Endothelial cell of umbilical vein (primary cell): Measurements from ENCODE around the gene MYRIP.

Experiments
- GATA2 ChIP-seq: IDR thresholded peaks from 2 replicates; pipeline ENCODE4 v1.7.0; 2011; ENCODE audit warnings: low read depth, mild to moderate bottlenecking, moderate library complexity, mixed read lengths, low read length; ENCODE audit not compliant: insufficient read length, insufficient read depth
- MYC ChIP-seq: IDR thresholded peaks from one replicate; pipeline ENCODE4 v1.6.1; 2011; ENCODE audit warnings: mild to moderate bottlenecking, low read depth, low read length
- POLR2AphosphoS5 ChIP-seq: IDR thresholded peaks from 2 replicates; pipeline ENCODE4 v1.6.1; 2012; ENCODE audit warnings: low read depth, mild to moderate bottlenecking, control low read depth, low read length, moderate library complexity; ENCODE audit not compliant: insufficient read depth
- TF ChIP-seq, protein P1 (sequence below), 2 donors: IDR thresholded peaks; 1 replicate in 1 of 2; 2 replicates in 1 of 2; pipeline ENCODE4 v1.5.1; 2011; ENCODE audit warnings: low read length in 2 of 2, mild to moderate bottlenecking in 2 of 2, moderate library complexity in 2 of 2, control low read depth in 1 of 2, inconsistent platforms in 1 of 2, low read depth in 1 of 2; ENCODE audit not compliant: insufficient read depth in 1 of 2; ENCODE audit errors: extremely low read depth in 1 of 2
- TF ChIP-seq, protein P2 (sequence below): IDR thresholded peaks from 2 replicates; pipeline ENCODE4 v1.6.1; 2011; ENCODE audit not compliant: insufficient read depth, insufficient read length

DNA sequence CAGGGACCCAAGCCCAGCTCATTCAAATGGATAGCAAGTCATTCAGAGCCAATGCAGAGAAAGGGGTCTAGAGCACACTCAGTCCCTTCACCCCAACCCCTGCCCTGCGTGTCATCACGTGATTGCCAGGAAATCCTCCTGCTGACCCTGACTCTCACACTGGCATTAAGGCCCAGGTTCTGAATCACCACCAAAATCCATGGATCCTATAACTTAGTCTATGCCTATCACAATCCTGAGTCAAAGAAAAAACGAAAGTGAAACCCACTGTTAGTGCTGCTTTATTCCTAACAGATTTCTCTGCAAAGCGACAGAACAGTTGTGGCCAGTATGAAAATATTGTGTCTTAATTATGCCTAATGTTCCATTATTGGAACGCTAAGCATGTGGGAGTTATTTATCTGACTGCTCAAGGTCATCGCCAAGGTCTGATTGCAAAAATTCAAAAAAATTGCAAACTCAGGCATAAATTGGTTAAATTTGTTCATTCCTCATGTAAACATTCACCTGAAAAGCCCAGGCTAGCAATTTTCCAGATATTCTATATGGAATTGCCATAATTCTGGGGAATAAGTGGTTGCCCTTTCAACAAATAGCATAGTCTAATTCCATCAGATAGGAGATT, 391.4 kb downstream of the MYRIP start:
- TF ChIP-seq, protein P1, sequence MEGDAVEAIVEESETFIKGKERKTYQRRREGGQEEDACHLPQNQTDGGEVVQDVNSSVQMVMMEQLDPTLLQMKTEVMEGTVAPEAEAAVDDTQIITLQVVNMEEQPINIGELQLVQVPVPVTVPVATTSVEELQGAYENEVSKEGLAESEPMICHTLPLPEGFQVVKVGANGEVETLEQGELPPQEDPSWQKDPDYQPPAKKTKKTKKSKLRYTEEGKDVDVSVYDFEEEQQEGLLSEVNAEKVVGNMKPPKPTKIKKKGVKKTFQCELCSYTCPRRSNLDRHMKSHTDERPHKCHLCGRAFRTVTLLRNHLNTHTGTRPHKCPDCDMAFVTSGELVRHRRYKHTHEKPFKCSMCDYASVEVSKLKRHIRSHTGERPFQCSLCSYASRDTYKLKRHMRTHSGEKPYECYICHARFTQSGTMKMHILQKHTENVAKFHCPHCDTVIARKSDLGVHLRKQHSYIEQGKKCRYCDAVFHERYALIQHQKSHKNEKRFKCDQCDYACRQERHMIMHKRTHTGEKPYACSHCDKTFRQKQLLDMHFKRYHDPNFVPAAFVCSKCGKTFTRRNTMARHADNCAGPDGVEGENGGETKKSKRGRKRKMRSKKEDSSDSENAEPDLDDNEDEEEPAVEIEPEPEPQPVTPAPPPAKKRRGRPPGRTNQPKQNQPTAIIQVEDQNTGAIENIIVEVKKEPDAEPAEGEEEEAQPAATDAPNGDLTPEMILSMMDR (IDR thresholded peaks at IDR 0.05; ENCODE audit: extremely low read depth in 1 of 2, insufficient read depth in 1 of 2, low read depth in 1 of 2, low read length in 2 of 2): no peak
- TF ChIP-seq GATA2 (no peak), POLR2AphosphoS5 (no peak), MYC (no peak)
- TF ChIP-seq, protein P2, sequence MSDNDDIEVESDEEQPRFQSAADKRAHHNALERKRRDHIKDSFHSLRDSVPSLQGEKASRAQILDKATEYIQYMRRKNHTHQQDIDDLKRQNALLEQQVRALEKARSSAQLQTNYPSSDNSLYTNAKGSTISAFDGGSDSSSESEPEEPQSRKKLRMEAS: no peak
